Ovary (tissue), 9 donors: ENCODE data around the gene KLHL2. TPM values are rescaled to one million over a fixed set of nuclear protein-coding genes. Genes with fewer than 3 reads are reported as not detected.

Experiments used
- DNase-seq, 5 donors: peaks; one replicate each; pipeline ENCODE4 v3.0.0-alpha.2; 2019 to 2020
- H3K27ac ChIP-seq, 2 donors: fragments of 200-600 bp; one replicate each; pipeline versions ENCODE4 v1.5.1 to v1.8.0; 2019 to 2022
- H3K27me3 ChIP-seq: fragments of 200-600 bp; one replicate; pipeline ENCODE4 v1.8.0; 2022
- H3K36me3 ChIP-seq: fragments of 200-600 bp; sonication (generic); one replicate; pipeline ENCODE4 v1.5.1; 2019
- H3K4me1 ChIP-seq: one replicate; pipeline ENCODE4 v1.8.1; 2013; ENCODE audit warnings: mild to moderate bottlenecking, moderate library complexity; ENCODE audit not compliant: insufficient read depth
- H3K4me3 ChIP-seq: fragments of 200-600 bp; sonication (generic); one replicate; pipeline ENCODE4 v1.5.1; 2017
- H3K9me3 ChIP-seq, 2 donors: fragments of 200-600 bp in 1 of 2; sonication (generic) in 1 of 2; one replicate each; pipeline versions ENCODE4 v1.5.1 to v1.8.1; 2013 to 2019; ENCODE audit warnings: mild to moderate bottlenecking in 1 of 2, moderate library complexity in 1 of 2
- CTCF ChIP-seq, 3 donors: fragments of 450-650 bp in 2 of 3; fragments of 200-600 bp in 1 of 3; IDR thresholded peaks; one replicate each; pipeline versions ENCODE4 v1.5.1 to v1.8.0; 2016 to 2022; ENCODE audit warnings: antibody characterized with exemption in 3 of 3, mild to moderate bottlenecking in 1 of 3
- EP300 ChIP-seq: sonication (generic); formaldehyde crosslinking; IDR thresholded peaks from one replicate; pipeline ENCODE4 v1.6.1; 2017; ENCODE audit warnings: antibody characterized with exemption
- POLR2A ChIP-seq: fragments of 450-650 bp; IDR thresholded peaks from one replicate; pipeline ENCODE4 v1.6.1; 2017; ENCODE audit warnings: antibody characterized with exemption, mild to moderate bottlenecking, moderate library complexity
- WGBS, 3 donors: extraction: QIAGEN DNeasy Blood & Tissue Kit in 1 of 3; methylation state at CpG; one replicate each; pipeline versions ENCODE4 v1.1.5 to v1.1.7; 2013 to 2017; 5-methylcytosine and 5-hydroxymethylcytosine counted together
- intact Hi-C, 4 donors: fragments of 100-400 bp; cut with DNase I; formaldehyde crosslinking; loops; one replicate each; pipeline versions ENCODE4 v1.11.0 to v1.15.1; 2022 to 2023
- polyA plus RNA-seq, 2 donors: library from polyadenylated mRNA; stranded (reverse); fragments of 200-250 nt in 1 of 2; fragments of 350-450 nt in 1 of 2; fragmentation: Illumina TruSeq in 1 of 2; extraction: RNeasy Lipid Tissue Mini Kit (QIAGEN cat#74804) in 1 of 2; gene quantifications; one replicate each; pipeline ENCODE4 v1.2.3, GENCODE V29; 2013 to 2014
- total RNA-seq, 7 donors: library from RNA; depleted of rRNA in 2 of 7; stranded (reverse); fragments of >200 nt in 2 of 7; fragmentation: NEBNext Ultra II Directional in 3 of 7; extraction: Animal tissue kit (Norgen Biotek cat#: 25700) in 3 of 7; gene quantifications; one replicate each; pipeline versions ENCODE4 v1.1.0 to v1.2.4, GENCODE V29; 2016 to 2023
- donor health status: DM: no; HTN: no; CAD: no; lungs with moderate emphysema.
- donor health status: DM: no; HTN: no; CAD: no.
- donor health status: Bipolar disorder and iron deficiency.
- donor health status: DM: yes; HTN: yes; CAD: no.
- donor health status: DM: no; HTN: no; CAD: no.
- donor health status: DM: yes; HTN: yes; CAD: no.

KLHL2 gene
- total and polyA plus RNA-seq, 9 donors, result 7.2 to 19.3 (median 11.4) TPM

- no peak overlapping the region for H3K27ac ChIP-seq
- 79 to 93% (median 81%) methylated on average over 1 of the region's 1 CpG for WGBS, 3 donors
- no peaks in the 10 kb centered on the region for H3K9me3 ChIP-seq
- intact Hi-C loops, result no loop called here
- no peak overlapping the region for H3K4me3 ChIP-seq
- TF ChIP-seq EP300 (no peak), POLR2A (no peak), CTCF (IDR thresholded peaks at IDR 0.05) (no peak)
- no peaks in the 10 kb centered on the region for H3K36me3 ChIP-seq
- no peak for DNase-seq
- peaks cover 9% of the 10 kb centered on the region for H3K4me1 ChIP-seq
- H3K27me3 ChIP-seq, result no peaks in the 10 kb centered on the region
Measured at GRCh38 chr4:165331359-165331758, 124.0 kb downstream of the KLHL2 start.

GRCh38 chr4:165331823-165332222 is 124.5 kb downstream of the KLHL2 start:
- no peak for DNase-seq
- intact Hi-C loops, result no loop called here
- TF ChIP-seq EP300 (no peak), POLR2A (no peak), CTCF (IDR thresholded peaks at IDR 0.05) (no peak)
- no peaks in the 10 kb centered on the region for H3K36me3 ChIP-seq
- H3K27ac ChIP-seq, result no peak overlapping the region
- H3K4me3 ChIP-seq, result no peak overlapping the region
- H3K9me3 ChIP-seq, result no peaks in the 10 kb centered on the region
- WGBS, 3 donors, result 80 to 88% (median 88%) methylated on average over 10 of the region's 10 CpGs
- H3K27me3 ChIP-seq, result no peaks in the 10 kb centered on the region
- peaks cover 9% of the 10 kb centered on the region for H3K4me1 ChIP-seq

- H3K27ac ChIP-seq, result no peak overlapping the region
- peaks cover 9% of the 10 kb centered on the region for H3K4me1 ChIP-seq
- intact Hi-C loops, result no loop called here
- TF ChIP-seq EP300 (no peak), CTCF (IDR thresholded peaks at IDR 0.05) (no peak), POLR2A (no peak)
- 32 to 42% (median 39%) methylated on average over 1 of the region's 1 CpG for WGBS, 3 donors
- no peak for DNase-seq
- no peak overlapping the region for H3K4me3 ChIP-seq
- H3K36me3 ChIP-seq, result no peaks in the 10 kb centered on the region
- H3K27me3 ChIP-seq, result no peaks in the 10 kb centered on the region
- H3K9me3 ChIP-seq, result no peaks in the 10 kb centered on the region
Measured at GRCh38 chr4:165332502-165332901, 125.1 kb downstream of the KLHL2 start.

GRCh38 chr4:165335163-165335703 is 127.9 kb downstream of the KLHL2 start:
- Histone ChIP-seq H3K27ac (no peak overlapping the region), H3K27me3 (no peaks in the 10 kb centered on the region), H3K9me3 (no peaks in the 10 kb centered on the region), H3K4me3 (no peak overlapping the region), H3K36me3 (no peaks in the 10 kb centered on the region), H3K4me1 (peaks cover 9% of the 10 kb centered on the region)
- DNase-seq, result no peak
- intact Hi-C loops, result no loop called here
- 69 to 78% (median 73%) methylated on average over 3 of the region's 3 CpGs for WGBS, 3 donors
- no peak for TF ChIP-seq EP300
- TF ChIP-seq POLR2A, result no peak
- no peak for TF ChIP-seq CTCF (IDR thresholded peaks at IDR 0.05)
